ENCODE data around the gene ATF4.

Gene ATF4

GRCh38 chr22:39490135-39490798 lies 30.1 kb upstream of the ATF4 start:
- ChIA-PET CTCF (interaction anchor here (0.6 to 10.7 kb wide), 13 partner anchors 8 to 810 kb away, joined by 3 to 380 read pairs (median 4); partner anchors contain the start of genes RPS19BP1 and TAB1), POLR2A (interaction anchor here (0.6 to 2.3 kb wide), 12 partner anchors 9 to 1329 kb away, joined by 3 to 23 read pairs (median 4); partner anchors contain the start of genes ATF4, MIEF1, RPL3 and RPS19BP1)
- TF ChIP-seq ZFP37 (tag by site-specific recombination; IDR thresholded peaks at IDR 0.05) (no peak), ZNF26 (tag by site-specific recombination; IDR thresholded peaks at IDR 0.05) (no peak), ZNF335 (tag by site-specific recombination; conservative IDR thresholded peaks at IDR 0.05) (peak; percentile 67), ZNF341 (tag by site-specific recombination; IDR thresholded peaks at IDR 0.05; ENCODE audit: low read depth) (peak; percentile 83), HOXD13 (CRISPR knock-in tag; IDR thresholded peaks at IDR 0.05; ENCODE audit: borderline replicate concordance) (no peak), ZNF426 (tag by site-specific recombination; IDR thresholded peaks at IDR 0.05) (no peak), YY2 (tag by site-specific recombination; IDR thresholded peaks at IDR 0.05) (peak; percentile 95), SP2 (tag by site-specific recombination; IDR thresholded peaks at IDR 0.05) (peak; percentile 65), ZNF76 (tag by site-specific recombination; IDR thresholded peaks at IDR 0.05; ENCODE audit: borderline replicate concordance, low read depth) (peak; percentile 87), YY1 (tag by site-specific recombination; IDR thresholded peaks at IDR 0.05) (peak; percentile 60; the same call in 1 of the 2 replicates), SP3 (tag by site-specific recombination; IDR thresholded peaks at IDR 0.05) (peak; percentile 68), KLF10 (tag by site-specific recombination; IDR thresholded peaks at IDR 0.05) (peak; percentile 72), KLF9 (tag by site-specific recombination; IDR thresholded peaks at IDR 0.05; ENCODE audit: low read depth) (peak; percentile 97), GLI2 (tag by site-specific recombination; IDR thresholded peaks at IDR 0.05; ENCODE audit: borderline replicate concordance, low read depth) (no peak), MZF1 (tag by site-specific recombination; IDR thresholded peaks at IDR 0.05; ENCODE audit: borderline replicate concordance) (peak; percentile 95; the same call in 1 of the 2 replicates), ZBTB17 (tag by site-specific recombination; IDR thresholded peaks at IDR 0.05) (peak; percentile 64; the same call in 1 of the 2 replicates)
- TF ChIP-seq, protein P1, sequence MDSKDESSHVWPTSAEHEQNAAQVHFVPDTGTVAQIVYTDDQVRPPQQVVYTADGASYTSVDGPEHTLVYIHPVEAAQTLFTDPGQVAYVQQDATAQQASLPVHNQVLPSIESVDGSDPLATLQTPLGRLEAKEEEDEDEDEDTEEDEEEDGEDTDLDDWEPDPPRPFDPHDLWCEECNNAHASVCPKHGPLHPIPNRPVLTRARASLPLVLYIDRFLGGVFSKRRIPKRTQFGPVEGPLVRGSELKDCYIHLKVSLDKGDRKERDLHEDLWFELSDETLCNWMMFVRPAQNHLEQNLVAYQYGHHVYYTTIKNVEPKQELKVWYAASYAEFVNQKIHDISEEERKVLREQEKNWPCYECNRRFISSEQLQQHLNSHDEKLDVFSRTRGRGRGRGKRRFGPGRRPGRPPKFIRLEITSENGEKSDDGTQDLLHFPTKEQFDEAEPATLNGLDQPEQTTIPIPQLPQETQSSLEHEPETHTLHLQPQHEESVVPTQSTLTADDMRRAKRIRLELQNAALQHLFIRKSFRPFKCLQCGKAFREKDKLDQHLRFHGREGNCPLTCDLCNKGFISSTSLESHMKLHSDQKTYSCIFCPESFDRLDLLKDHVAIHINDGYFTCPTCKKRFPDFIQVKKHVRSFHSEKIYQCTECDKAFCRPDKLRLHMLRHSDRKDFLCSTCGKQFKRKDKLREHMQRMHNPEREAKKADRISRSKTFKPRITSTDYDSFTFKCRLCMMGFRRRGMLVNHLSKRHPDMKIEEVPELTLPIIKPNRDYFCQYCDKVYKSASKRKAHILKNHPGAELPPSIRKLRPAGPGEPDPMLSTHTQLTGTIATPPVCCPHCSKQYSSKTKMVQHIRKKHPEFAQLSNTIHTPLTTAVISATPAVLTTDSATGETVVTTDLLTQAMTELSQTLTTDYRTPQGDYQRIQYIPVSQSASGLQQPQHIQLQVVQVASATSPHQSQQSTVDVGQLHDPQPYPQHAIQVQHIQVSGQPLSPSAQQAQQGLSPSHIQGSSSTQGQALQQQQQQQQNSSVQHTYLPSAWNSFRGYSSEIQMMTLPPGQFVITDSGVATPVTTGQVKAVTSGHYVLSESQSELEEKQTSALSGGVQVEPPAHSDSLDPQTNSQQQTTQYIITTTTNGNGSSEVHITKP (tag by site-specific recombination; IDR thresholded peaks at IDR 0.05) = peak; percentile 69
- no peak overlapping the region for H3K27ac ChIP-seq (ENCODE audit: extremely low read depth, low read depth, low read length)
- H3K9me3 ChIP-seq (ENCODE audit: control insufficient read depth, insufficient read depth, low read depth, low read length) = no peaks in the 10 kb centered on the region
- H3K4me3 ChIP-seq (ENCODE audit: low read depth, low read length) = no peak overlapping the region
- H3K4me1 ChIP-seq (ENCODE audit: control insufficient read depth, insufficient read depth, low read length) = no peaks in the 10 kb centered on the region
- H3K36me3 ChIP-seq (ENCODE audit: control insufficient read depth in 2 of 2, insufficient read depth in 1 of 2, low read length in 2 of 2) = peaks cover 0 to 8% of the 10 kb centered on the region in 2 experiments; a peak in 2 of 3 replicates

DNA sequence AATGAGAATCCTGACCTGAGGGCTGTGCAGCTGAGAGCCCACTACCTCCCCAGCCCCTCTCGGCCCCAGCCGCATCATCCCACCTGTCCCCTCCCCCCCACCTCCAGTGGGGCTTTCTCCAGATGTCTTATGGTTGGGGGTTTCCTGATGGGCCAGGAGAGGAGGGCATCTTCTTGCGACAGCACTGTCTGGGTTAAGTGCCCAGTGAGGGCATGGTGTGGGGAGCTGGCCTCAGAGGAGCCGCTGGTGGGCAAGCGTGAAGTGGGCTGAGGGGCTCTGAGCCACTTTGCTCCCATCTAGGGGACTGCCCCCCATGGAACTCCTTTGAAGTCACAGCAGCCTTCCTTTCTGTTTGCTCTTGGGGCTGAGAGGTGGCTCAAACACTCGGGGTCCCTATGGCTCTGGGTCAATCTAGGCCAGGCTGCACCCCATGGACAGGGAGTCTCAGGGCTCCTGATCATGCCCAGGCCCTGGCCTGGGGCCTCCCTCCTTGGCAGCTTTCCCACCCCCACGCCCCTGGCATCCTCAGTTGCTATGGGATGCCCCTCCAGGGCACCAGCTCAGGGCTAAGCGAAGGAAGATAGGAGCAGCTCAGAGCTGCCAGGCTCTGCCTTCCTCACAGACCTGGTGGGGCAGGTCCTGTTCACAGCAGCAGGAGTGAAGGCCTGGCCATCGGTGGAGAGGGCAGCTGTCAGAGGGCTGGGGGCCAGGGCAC lies 29.2 kb upstream of the ATF4 start:
- ChIA-PET POLR2A (interaction anchor here (0.8 to 2.3 kb wide), 8 partner anchors 9 to 553 kb away, joined by 3 to 23 read pairs (median 4); partner anchors contain the start of genes ATF4 and MIEF1), CTCF (interaction anchor here (0.6 to 10.7 kb wide), 7 partner anchors 8 to 148 kb away, joined by 3 to 380 read pairs (median 3); partner anchors contain the start of gene RPS19BP1)
- peaks cover 0 to 8% of the 10 kb centered on the region in 2 experiments; a peak in 2 of 3 replicates for H3K36me3 ChIP-seq (ENCODE audit: control insufficient read depth in 2 of 2, insufficient read depth in 1 of 2, low read length in 2 of 2)
- TF ChIP-seq GLIS2 (tag by site-specific recombination; IDR thresholded peaks at IDR 0.05) (peak; percentile 37; the same call in 1 of the 2 replicates), ZNF394 (tag by site-specific recombination; IDR thresholded peaks at IDR 0.05; ENCODE audit: borderline replicate concordance) (no peak)
- no peak overlapping the region for H3K4me3 ChIP-seq (ENCODE audit: low read depth, low read length)
- no peaks in the 10 kb centered on the region for H3K9me3 ChIP-seq (ENCODE audit: control insufficient read depth, insufficient read depth, low read depth, low read length)
- no peaks in the 10 kb centered on the region for H3K4me1 ChIP-seq (ENCODE audit: control insufficient read depth, insufficient read depth, low read length)
- no peak overlapping the region for H3K27ac ChIP-seq (ENCODE audit: extremely low read depth, low read depth, low read length)
